CD4-positive, alpha-beta T cell treated with Interferon gamma for 1 hour (primary cell): ENCODE results near the gene KDELR3.
"Not testable (repeated sequence)": the region's sequence is repeated elsewhere in the genome, so short reads cannot be mapped to it uniquely, and the experiment has no call there.

ENCODE experiments used
- DNase-seq: peaks from one replicate; pipeline ENCODE4 v3.0.0-alpha.2; 2020

The KDELR3 gene

GRCh38 chr22:38456841-38457699 is 10.8 kb upstream of the KDELR3 start:
- no peak for DNase-seq

- DNase-seq: no peak
These were observed 7.5 kb upstream of the KDELR3 start for GRCh38 chr22:38460426-38460840.

- DNase-seq: no peak
These were observed 6.9 kb upstream of the KDELR3 start for GRCh38 chr22:38461057-38461413.

GRCh38 chr22:38461414-38462081 is 6.3 kb upstream of the KDELR3 start:
- peak; percentile 16 for DNase-seq

- DNase-seq: no peak
These were observed 4.7 kb upstream of the KDELR3 start for GRCh38 chr22:38462960-38463784.

- DNase-seq: no peak
These were observed 2.8 kb upstream of the KDELR3 start for GRCh38 chr22:38464992-38465672.

- DNase-seq: no peak
These were observed 2.0 kb upstream of the KDELR3 start for GRCh38 chr22:38465673-38466490.

GRCh38 chr22:38467438-38467903 is 425 bp upstream of the KDELR3 start:
- no peak for DNase-seq

- no peak for DNase-seq
These were observed 778 bp downstream of the KDELR3 start for GRCh38 chr22:38468443-38469305.

- no peak for DNase-seq
These were observed 1.4 kb downstream of the KDELR3 start for GRCh38 chr22:38469306-38469781.

- DNase-seq: not testable (repeated sequence)
These were observed 2.3 kb downstream of the KDELR3 start for GRCh38 chr22:38470179-38470578.

- DNase-seq: no peak
These were observed 3.3 kb downstream of the KDELR3 start for GRCh38 chr22:38471237-38471636.

- DNase-seq: no peak
These were observed 6.2 kb downstream of the KDELR3 start for GRCh38 chr22:38474003-38474607.

GRCh38 chr22:38477585-38477984 is 9.7 kb downstream of the KDELR3 start:
- DNase-seq: no peak

- DNase-seq: no peak
These were observed 11.4 kb downstream of the KDELR3 start for GRCh38 chr22:38479096-38479837.

- no peak for DNase-seq
These were observed 13.4 kb downstream of the KDELR3 start for GRCh38 chr22:38481162-38481870.

GRCh38 chr22:38481871-38482332 is 14.0 kb downstream of the KDELR3 start:
- DNase-seq: no peak

- DNase-seq: no peak
These were observed 14.9 kb downstream of the KDELR3 start for GRCh38 chr22:38482662-38483308.
